HEK293 (cell line): ENCODE measurements around the gene AGAP5.

Experiments used
- SCRT2 ChIP-seq: fragments of 450-650 bp; formaldehyde crosslinking; IDR thresholded peaks from 2 replicates; pipeline ENCODE4 v1.5.1; 2016; ENCODE audit warnings: missing biosample characterization, missing genetic modification characterization
- TRIM28 ChIP-seq: IDR thresholded peaks from 2 replicates; pipeline ENCODE4 v1.6.1; 2011; ENCODE audit warnings: low read length, control low read depth, borderline replicate concordance
- YY1 ChIP-seq: fragments of 450-650 bp; formaldehyde crosslinking; IDR thresholded peaks from 2 replicates; pipeline ENCODE4 v1.5.1; 2018; ENCODE audit warnings: missing biosample characterization, missing genetic modification characterization
- ZFP41 ChIP-seq: fragments of 450-650 bp; formaldehyde crosslinking; IDR thresholded peaks from 2 replicates; pipeline ENCODE4 v1.5.1; 2016; ENCODE audit warnings: missing biosample characterization, missing genetic modification characterization, borderline replicate concordance
- ZNF335 ChIP-seq: fragments of 450-650 bp; formaldehyde crosslinking; conservative IDR thresholded peaks from 2 replicates; pipeline ENCODE4 v1.5.1; 2016; ENCODE audit warnings: missing biosample characterization, missing genetic modification characterization
- ZNF354C ChIP-seq: fragments of 450-650 bp; formaldehyde crosslinking; IDR thresholded peaks from 2 replicates; pipeline ENCODE4 v1.5.1; 2016; ENCODE audit warnings: missing biosample characterization, missing genetic modification characterization, low read depth, borderline replicate concordance
- ZNF776 ChIP-seq: fragments of 450-650 bp; formaldehyde crosslinking; IDR thresholded peaks from 2 replicates; pipeline ENCODE4 v1.5.0; 2017; ENCODE audit warnings: missing biosample characterization, missing genetic modification characterization, borderline replicate concordance
- ZNF785 ChIP-seq: fragments of 450-650 bp; formaldehyde crosslinking; IDR thresholded peaks from 2 replicates; pipeline ENCODE4 v1.5.1; 2016; ENCODE audit warnings: missing biosample characterization, missing genetic modification characterization
- ZNF792 ChIP-seq: fragments of 450-650 bp; formaldehyde crosslinking; IDR thresholded peaks from 2 replicates; pipeline ENCODE4 v1.5.1; 2016; ENCODE audit warnings: missing biosample characterization, missing genetic modification characterization
- ZSCAN30 ChIP-seq: fragments of 450-650 bp; IDR thresholded peaks from 2 replicates; pipeline ENCODE4 v1.5.1; 2018; ENCODE audit warnings: missing biosample characterization, mild to moderate bottlenecking, missing genetic modification characterization, moderate library complexity
- TF ChIP-seq, protein P1 (sequence below): fragments of 450-650 bp; formaldehyde crosslinking; IDR thresholded peaks from 2 replicates; pipeline ENCODE4 v1.5.1; 2016; ENCODE audit warnings: missing biosample characterization, missing genetic modification characterization

DNA sequence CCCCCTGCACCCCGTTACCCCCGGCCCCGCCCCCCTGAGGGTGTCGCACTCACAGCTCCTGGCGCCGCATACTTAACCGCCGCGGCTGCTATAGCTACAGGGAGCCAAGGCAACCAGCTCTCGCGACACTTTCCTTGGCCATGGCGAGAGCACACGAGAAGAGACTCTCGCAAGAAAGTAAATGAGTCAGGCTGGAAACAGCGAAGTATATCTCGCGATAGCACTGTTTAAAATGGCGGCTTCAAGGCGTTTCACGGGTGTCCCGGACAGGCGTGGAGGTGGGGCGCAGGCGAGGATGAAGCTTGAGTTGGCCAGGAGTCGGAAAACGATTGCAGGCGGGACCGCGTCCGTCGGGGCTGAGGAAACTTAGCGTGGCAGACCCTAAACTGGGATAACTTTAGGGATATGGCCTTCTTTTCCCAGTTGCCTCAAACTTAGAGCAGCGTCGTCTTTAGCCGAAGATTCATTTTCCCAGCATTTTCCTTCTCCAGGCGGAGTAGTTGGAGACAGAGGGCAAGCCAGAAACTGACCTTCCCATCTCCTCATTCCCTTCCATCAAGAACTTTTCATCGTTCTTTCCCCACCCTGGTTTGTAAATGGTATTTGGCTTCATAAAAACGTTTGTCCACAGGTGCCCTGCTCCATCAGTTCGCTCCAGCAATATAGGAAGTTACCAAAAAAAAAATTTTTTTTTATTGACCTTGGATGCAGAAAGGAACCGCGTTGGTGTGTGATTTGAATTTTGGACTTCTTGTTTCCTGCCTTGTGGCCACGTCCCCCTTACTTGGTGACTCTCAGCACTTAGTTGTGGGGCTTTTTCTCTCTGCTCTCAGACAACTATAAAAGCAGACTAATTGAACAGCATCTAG lies 71.8 kb downstream of the AGAP5 start:
- TF ChIP-seq TRIM28 (no peak), ZNF785 (0 out of 2 replicates have a peak, but pooled peaks have one; percentile 78), YY1 (tag by site-specific recombination) (peak; percentile 89), ZNF354C (no peak), SCRT2 (tag by site-specific recombination) (peak; percentile 45), ZNF335 (tag by site-specific recombination) (no peak), ZSCAN30 (tag by site-specific recombination) (no peak), ZFP41 (tag by site-specific recombination) (no peak), ZNF776 (no peak), ZNF792 (tag by site-specific recombination) (no peak)
- TF ChIP-seq, protein P1, sequence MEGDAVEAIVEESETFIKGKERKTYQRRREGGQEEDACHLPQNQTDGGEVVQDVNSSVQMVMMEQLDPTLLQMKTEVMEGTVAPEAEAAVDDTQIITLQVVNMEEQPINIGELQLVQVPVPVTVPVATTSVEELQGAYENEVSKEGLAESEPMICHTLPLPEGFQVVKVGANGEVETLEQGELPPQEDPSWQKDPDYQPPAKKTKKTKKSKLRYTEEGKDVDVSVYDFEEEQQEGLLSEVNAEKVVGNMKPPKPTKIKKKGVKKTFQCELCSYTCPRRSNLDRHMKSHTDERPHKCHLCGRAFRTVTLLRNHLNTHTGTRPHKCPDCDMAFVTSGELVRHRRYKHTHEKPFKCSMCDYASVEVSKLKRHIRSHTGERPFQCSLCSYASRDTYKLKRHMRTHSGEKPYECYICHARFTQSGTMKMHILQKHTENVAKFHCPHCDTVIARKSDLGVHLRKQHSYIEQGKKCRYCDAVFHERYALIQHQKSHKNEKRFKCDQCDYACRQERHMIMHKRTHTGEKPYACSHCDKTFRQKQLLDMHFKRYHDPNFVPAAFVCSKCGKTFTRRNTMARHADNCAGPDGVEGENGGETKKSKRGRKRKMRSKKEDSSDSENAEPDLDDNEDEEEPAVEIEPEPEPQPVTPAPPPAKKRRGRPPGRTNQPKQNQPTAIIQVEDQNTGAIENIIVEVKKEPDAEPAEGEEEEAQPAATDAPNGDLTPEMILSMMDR, result no peak
